Subcutaneous abdominal adipose tissue (tissue), 5 donors: ENCODE measurements around the gene RETREG3.
A peak's percentile ranks its signal among the peaks of the same experiment; 100 is the strongest.
"Not testable (repeated sequence)": the region's sequence is repeated elsewhere in the genome, so short reads cannot be mapped to it uniquely, and the experiment has no call there.

Experiments used
- H3K27ac ChIP-seq: one replicate; pipeline ENCODE4 v1.7.0; 2013; ENCODE audit warnings: low read depth, mild to moderate bottlenecking, inconsistent platforms, low read length, moderate library complexity
- H3K27me3 ChIP-seq, 5 donors: one replicate each; pipeline ENCODE4 v1.7.0; 2013; ENCODE audit warnings: low read length in 5 of 5, inconsistent platforms in 1 of 5; ENCODE audit not compliant: control insufficient read depth in 5 of 5, insufficient read depth in 4 of 5
- H3K36me3 ChIP-seq, 5 donors: one replicate each; pipeline ENCODE4 v1.7.0; 2013; ENCODE audit warnings: low read length in 5 of 5; ENCODE audit not compliant: control insufficient read depth in 5 of 5, insufficient read depth in 5 of 5
- H3K4me1 ChIP-seq, 5 donors: one replicate each; pipeline ENCODE4 v1.7.0; 2013; ENCODE audit warnings: low read length in 5 of 5, mild to moderate bottlenecking in 3 of 5, moderate library complexity in 1 of 5; ENCODE audit not compliant: control insufficient read depth in 5 of 5, insufficient read depth in 5 of 5
- H3K4me3 ChIP-seq, 5 donors: one replicate each; pipeline ENCODE4 v1.7.0; 2013; ENCODE audit warnings: low read length in 5 of 5, low read depth in 1 of 5
- H3K9ac ChIP-seq, 5 donors: one replicate each; pipeline ENCODE4 v1.7.0; 2013; ENCODE audit warnings: low read length in 5 of 5, mild to moderate bottlenecking in 4 of 5, moderate library complexity in 3 of 5
- H3K9me3 ChIP-seq, 5 donors: one replicate each; pipeline ENCODE4 v1.7.0; 2013; ENCODE audit warnings: low read length in 5 of 5; ENCODE audit not compliant: control insufficient read depth in 5 of 5
- donor health status: healthy.
- donor health status: healthy.
- donor health status: healthy.
- donor health status: healthy.
- donor health status: healthy.

Gene RETREG3

GRCh38 chr17:42543190-42544079, 65.7 kb downstream of the RETREG3 start:
- peaks cover 0 to 32% (median 19%) of the 10 kb centered on the region in 5 donors for H3K4me1 ChIP-seq
- H3K9ac ChIP-seq = no peak overlapping the region
- H3K36me3 ChIP-seq = peaks cover 0 to 58% (median 47%) of the 10 kb centered on the region in 5 donors
- H3K4me3 ChIP-seq = no peak overlapping the region
- H3K9me3 ChIP-seq = no peaks in the 10 kb centered on the region
- no peak overlapping the region for H3K27ac ChIP-seq
- no peaks in the 10 kb centered on the region for H3K27me3 ChIP-seq

GRCh38 chr17:42541041-42541833, 67.9 kb downstream of the RETREG3 start:
- no peaks in the 10 kb centered on the region for H3K9me3 ChIP-seq
- H3K9ac ChIP-seq = no peak overlapping the region
- H3K27me3 ChIP-seq = no peaks in the 10 kb centered on the region
- H3K4me3 ChIP-seq = no peak overlapping the region
- H3K4me1 ChIP-seq = peaks cover 2 to 26% (median 23%) of the 10 kb centered on the region in 5 donors
- H3K27ac ChIP-seq = no peak overlapping the region
- H3K36me3 ChIP-seq = peaks cover 0 to 65% (median 52%) of the 10 kb centered on the region in 5 donors

GRCh38 chr17:42540558-42540957, 68.6 kb downstream of the RETREG3 start:
- H3K9me3 ChIP-seq, H3K27ac ChIP-seq, H3K9ac ChIP-seq, H3K27me3 ChIP-seq, H3K4me3 ChIP-seq: not testable (repeated sequence)
- Histone ChIP-seq H3K36me3 (peaks cover 0 to 65% (median 52%) of the 10 kb centered on the region in 5 donors), H3K4me1 (peaks cover 6 to 25% (median 24%) of the 10 kb centered on the region in 5 donors)

DNA sequence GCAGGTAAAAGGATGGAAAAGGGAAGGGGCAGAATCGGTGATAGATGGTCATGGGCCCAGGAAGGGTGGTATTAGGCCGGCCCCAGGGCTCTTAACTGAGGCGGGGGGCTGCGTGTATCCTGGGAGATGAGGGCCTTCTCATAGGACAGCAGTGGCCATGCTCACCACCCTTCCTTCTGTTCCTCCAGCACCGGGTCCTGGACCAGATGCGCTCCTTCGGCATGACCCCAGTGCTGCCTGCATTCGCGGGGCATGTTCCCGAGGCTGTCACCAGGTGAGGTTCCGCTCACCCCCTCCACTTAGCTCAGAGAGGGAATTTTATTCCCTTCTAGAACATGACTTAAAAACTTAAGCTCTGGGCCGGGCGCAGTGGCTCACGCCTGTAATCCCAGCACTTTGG, 70.7 kb downstream of the RETREG3 start:
- no peak overlapping the region for H3K4me3 ChIP-seq
- H3K9ac ChIP-seq = no peak overlapping the region
- no peaks in the 10 kb centered on the region for H3K9me3 ChIP-seq
- H3K27me3 ChIP-seq = no peaks in the 10 kb centered on the region
- peaks cover 0 to 54% (median 39%) of the 10 kb centered on the region in 5 donors for H3K36me3 ChIP-seq
- H3K4me1 ChIP-seq = peaks cover 7 to 33% (median 28%) of the 10 kb centered on the region in 5 donors
- H3K27ac ChIP-seq = no peak overlapping the region

- Histone ChIP-seq H3K9ac (peak overlapping the region in 1 of 5 donors; percentile 26), H3K4me1 (peaks cover 7 to 33% (median 28%) of the 10 kb centered on the region in 5 donors), H3K9me3 (no peaks in the 10 kb centered on the region), H3K36me3 (peaks cover 0 to 48% (median 33%) of the 10 kb centered on the region in 5 donors), H3K27ac (peak overlapping the region; percentile 23), H3K4me3 (no peak overlapping the region), H3K27me3 (no peaks in the 10 kb centered on the region)
Measured at GRCh38 chr17:42537826-42538451, 71.2 kb downstream of the RETREG3 start.

GRCh38 chr17:42537156-42537805, 71.9 kb downstream of the RETREG3 start:
- Histone ChIP-seq H3K27ac (peak overlapping the region; percentile 74), H3K36me3 (peaks cover 0 to 42% (median 30%) of the 10 kb centered on the region in 5 donors), H3K9ac (peak overlapping the region in 4 of 5 donors; percentile 61 to 83 (median 76)), H3K4me3 (peak overlapping the region; percentile 78 to 87 (median 83)), H3K4me1 (peaks cover 7 to 35% (median 28%) of the 10 kb centered on the region in 5 donors), H3K27me3 (no peaks in the 10 kb centered on the region), H3K9me3 (no peaks in the 10 kb centered on the region)

DNA sequence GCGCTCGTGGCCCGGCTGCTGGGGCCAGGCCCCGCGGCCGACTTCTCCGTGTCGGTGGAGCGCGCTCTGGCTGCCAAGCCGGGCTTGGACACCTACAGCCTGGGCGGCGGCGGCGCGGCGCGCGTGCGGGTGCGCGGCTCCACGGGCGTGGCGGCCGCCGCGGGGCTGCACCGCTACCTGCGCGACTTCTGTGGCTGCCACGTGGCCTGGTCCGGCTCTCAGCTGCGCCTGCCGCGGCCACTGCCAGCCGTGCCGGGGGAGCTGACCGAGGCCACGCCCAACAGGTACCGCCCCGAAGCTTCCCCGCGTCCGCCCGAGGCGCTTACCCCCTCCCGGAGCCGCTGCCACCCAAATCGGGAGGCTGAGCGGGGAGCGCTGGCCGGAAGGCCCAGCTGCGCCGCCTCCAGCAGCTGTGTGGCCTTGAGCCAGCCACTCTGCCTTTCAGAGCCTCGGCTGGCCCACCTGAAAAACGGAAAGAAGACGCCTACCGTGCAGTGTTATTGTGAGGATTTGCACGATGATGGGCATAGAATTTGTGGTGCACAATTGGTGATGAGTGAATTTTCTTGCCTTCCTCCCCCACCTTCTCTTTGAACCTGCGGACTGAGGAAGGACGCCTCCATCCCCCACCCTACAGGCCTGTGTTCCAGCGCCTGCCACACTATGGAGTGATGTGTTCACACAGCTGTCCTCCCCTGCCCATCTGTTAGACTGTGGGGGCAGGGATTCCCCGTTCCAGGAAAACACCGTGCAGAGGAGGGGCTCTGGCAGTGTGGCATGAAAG, 72.6 kb downstream of the RETREG3 start:
- peaks cover 0 to 36% (median 27%) of the 10 kb centered on the region in 5 donors for H3K36me3 ChIP-seq
- no peaks in the 10 kb centered on the region for H3K27me3 ChIP-seq
- H3K4me3 ChIP-seq = peak overlapping the region; percentile 78 to 87 (median 83)
- H3K4me1 ChIP-seq = peaks cover 7 to 39% (median 30%) of the 10 kb centered on the region in 5 donors
- peak overlapping the region; percentile 99 for H3K27ac ChIP-seq
- peak overlapping the region in 4 of 5 donors; percentile 61 to 83 (median 76) for H3K9ac ChIP-seq
- H3K9me3 ChIP-seq = no peaks in the 10 kb centered on the region

- peak within 1 kb of the TSS; percentile 71 to 95 (median 83) for H3K9ac ChIP-seq
- H3K27ac ChIP-seq = peak within 1 kb of the TSS; percentile 99
- no peaks in the 10 kb centered on the region for H3K27me3 ChIP-seq
- H3K4me1 ChIP-seq = peaks cover 7 to 39% (median 33%) of the 10 kb centered on the region in 5 donors
- peak within 1 kb of the TSS; percentile 78 to 87 (median 83) for H3K4me3 ChIP-seq
- no peaks in the 10 kb centered on the region for H3K9me3 ChIP-seq
- H3K36me3 ChIP-seq = peaks cover 0 to 31% (median 21%) of the 10 kb centered on the region in 5 donors
Measured at GRCh38 chr17:42536048-42536371, 73.2 kb downstream of the RETREG3 start, which contains the start of gene NAGLU. TSS of gene NAGLU (plus strand) at chr17:42536241. CDS start at chr17:42536273, 32 bp downstream.
